Karpas-422 (cell line): ENCODE data around the gene FOXB1. TPM values are rescaled to one million over a fixed set of nuclear protein-coding genes. Genes with fewer than 3 reads are reported as not detected.

Experiments
- DNase-seq: peaks from one replicate; pipeline ENCODE4 v3.0.0-alpha.2; 2015
- H2AFZ ChIP-seq: fragments of 200-600 bp; sonication (generic); 2 replicates; pipeline ENCODE4 v1.6.1; 2014; ENCODE audit warnings: antibody characterized with exemption, low read length, mixed read lengths
- H3K27ac ChIP-seq: fragments of 200-600 bp; sonication (generic); 2 replicates; pipeline ENCODE4 v1.5.1; 2014; ENCODE audit warnings: mild to moderate bottlenecking, low read length, moderate library complexity
- H3K27me3 ChIP-seq: fragments of 200-600 bp; sonication (generic); 2 replicates; pipeline ENCODE4 v1.6.1; 2014; ENCODE audit warnings: low read length, mixed read lengths
- H3K36me3 ChIP-seq: fragments of 200-600 bp; sonication (generic); 2 replicates; pipeline ENCODE4 v1.6.1; 2014; ENCODE audit warnings: low read length, mixed read lengths; ENCODE audit not compliant: insufficient read depth
- H3K4me1 ChIP-seq: fragments of 200-600 bp; sonication (generic); 2 replicates; pipeline ENCODE4 v1.6.1; 2014; ENCODE audit warnings: mild to moderate bottlenecking, low read length, mixed read lengths
- H3K4me2 ChIP-seq: fragments of 200-600 bp; sonication (generic); 2 replicates; pipeline ENCODE4 v1.6.1; 2014; ENCODE audit warnings: low read length, low read depth, mild to moderate bottlenecking; ENCODE audit not compliant: poor library complexity, severe bottlenecking
- H3K4me3 ChIP-seq: fragments of 200-600 bp; sonication (generic); 2 replicates; pipeline ENCODE4 v1.5.1; 2014; ENCODE audit warnings: mild to moderate bottlenecking, antibody characterized with exemption, low read length, mixed read lengths
- H3K79me2 ChIP-seq: fragments of 200-600 bp; sonication (generic); 2 replicates; pipeline ENCODE4 v1.6.1; 2014; ENCODE audit warnings: mild to moderate bottlenecking, low read length, mixed read lengths
- H3K9ac ChIP-seq: fragments of 200-600 bp; sonication (generic); 2 replicates; pipeline ENCODE4 v1.6.0; 2014; ENCODE audit warnings: low read length
- H3K9me2 ChIP-seq: fragments of 200-600 bp; sonication (generic), shearing (Covaris generic); replicated peaks from 2 replicates; pipeline ENCODE4 v1.6.0; 2014; ENCODE audit warnings: mild to moderate bottlenecking, low read length, moderate library complexity; ENCODE audit not compliant: insufficient read depth
- H3K9me3 ChIP-seq: fragments of 300-700, 200-600 bp; sonication (generic); 2 replicates; pipeline ENCODE4 v1.6.1; 2014; ENCODE audit warnings: low read length, mixed read lengths
- H4K20me1 ChIP-seq: fragments of 200-600 bp; sonication (generic); 2 replicates; pipeline ENCODE4 v1.6.1; 2014; ENCODE audit warnings: mild to moderate bottlenecking, antibody characterized with exemption, low read length, low read depth; ENCODE audit not compliant: insufficient read depth
- total RNA-seq: library from RNA; depleted of rRNA; stranded (reverse); fragments of >200 nt; shearing (Covaris generic); gene quantifications from 2 replicates; pipeline ENCODE4 v1.2.3, GENCODE V29; 2014; ENCODE audit warnings: low replicate concordance

The FOXB1 gene
- total RNA-seq, 1 experiment from 2014 or later, result not detected

GRCh38 chr15:60052796-60053195 is 48.7 kb downstream of the FOXB1 start:
- Histone ChIP-seq H3K4me1 (no peaks in the 10 kb centered on the region), H3K9ac (no peak overlapping the region), H3K36me3 (no peaks in the 10 kb centered on the region), H2AFZ (no peak overlapping the region), H3K9me3 (no peaks in the 10 kb centered on the region), H3K4me3 (no peak overlapping the region), H3K4me2 (no peak overlapping the region), H3K9me2 (no peaks in the 10 kb centered on the region), H3K79me2 (no peaks in the 10 kb centered on the region), H3K27me3 (no peaks in the 10 kb centered on the region), H4K20me1 (no peaks in the 10 kb centered on the region), H3K27ac (no peak overlapping the region)
- no peak for DNase-seq

- H3K9me3 ChIP-seq, result no peaks in the 10 kb centered on the region
- no peaks in the 10 kb centered on the region for H3K27me3 ChIP-seq
- H4K20me1 ChIP-seq, result no peaks in the 10 kb centered on the region
- DNase-seq, result no peak
- no peak overlapping the region for H2AFZ ChIP-seq
- no peak overlapping the region for H3K9ac ChIP-seq
- no peak overlapping the region for H3K4me2 ChIP-seq
- H3K27ac ChIP-seq, result no peak overlapping the region
- H3K4me3 ChIP-seq, result no peak overlapping the region
- no peaks in the 10 kb centered on the region for H3K36me3 ChIP-seq
- no peaks in the 10 kb centered on the region for H3K4me1 ChIP-seq
- H3K9me2 ChIP-seq, result no peaks in the 10 kb centered on the region
- no peaks in the 10 kb centered on the region for H3K79me2 ChIP-seq
Observed at GRCh38 chr15:60054472-60054871, 50.4 kb downstream of the FOXB1 start.
